ENCODE measurements around the gene ACTR5.

GRCh38 chr20:38799203-38799602 is 50.9 kb downstream of the ACTR5 start:
- TF ChIP-seq JUND (IDR thresholded peaks at IDR 0.05) (no peak), YY1 (IDR thresholded peaks at IDR 0.05; ENCODE audit: low read depth) (no peak), RAD21 (IDR thresholded peaks at IDR 0.05; ENCODE audit: low read length) (no peak), POLR2AphosphoS5 (IDR thresholded peaks at IDR 0.05; ENCODE audit: low read depth, low read length) (no peak), USF1 (IDR thresholded peaks at IDR 0.05; ENCODE audit: borderline replicate concordance, low read depth) (no peak), NFIC (IDR thresholded peaks at IDR 0.05; ENCODE audit: borderline replicate concordance) (no peak), FOXM1 (IDR thresholded peaks at IDR 0.05; ENCODE audit: low read depth) (no peak)
- TF ChIP-seq, protein P1, sequence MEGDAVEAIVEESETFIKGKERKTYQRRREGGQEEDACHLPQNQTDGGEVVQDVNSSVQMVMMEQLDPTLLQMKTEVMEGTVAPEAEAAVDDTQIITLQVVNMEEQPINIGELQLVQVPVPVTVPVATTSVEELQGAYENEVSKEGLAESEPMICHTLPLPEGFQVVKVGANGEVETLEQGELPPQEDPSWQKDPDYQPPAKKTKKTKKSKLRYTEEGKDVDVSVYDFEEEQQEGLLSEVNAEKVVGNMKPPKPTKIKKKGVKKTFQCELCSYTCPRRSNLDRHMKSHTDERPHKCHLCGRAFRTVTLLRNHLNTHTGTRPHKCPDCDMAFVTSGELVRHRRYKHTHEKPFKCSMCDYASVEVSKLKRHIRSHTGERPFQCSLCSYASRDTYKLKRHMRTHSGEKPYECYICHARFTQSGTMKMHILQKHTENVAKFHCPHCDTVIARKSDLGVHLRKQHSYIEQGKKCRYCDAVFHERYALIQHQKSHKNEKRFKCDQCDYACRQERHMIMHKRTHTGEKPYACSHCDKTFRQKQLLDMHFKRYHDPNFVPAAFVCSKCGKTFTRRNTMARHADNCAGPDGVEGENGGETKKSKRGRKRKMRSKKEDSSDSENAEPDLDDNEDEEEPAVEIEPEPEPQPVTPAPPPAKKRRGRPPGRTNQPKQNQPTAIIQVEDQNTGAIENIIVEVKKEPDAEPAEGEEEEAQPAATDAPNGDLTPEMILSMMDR (IDR thresholded peaks at IDR 0.05) = no peak

Measured in SK-N-SH (cell line).